HG03558 (cell line): Measurements from ENCODE around the gene NUP58.

Experiments
- ATAC-seq: cut with Tn5 transposase; IDR thresholded peaks from one replicate; pipeline ENCODE4 v1.9.1; 2021; ENCODE audit warnings: moderate number of reproducible peaks; ENCODE audit not compliant: unreplicated experiment; ENCODE audit errors: extremely low read depth

Gene NUP58

GRCh38 chr13:25301347-25302113, at the start of gene NUP58:
Gene NUP58, plus strand, starts transcription at chr13:25301625. Its CDS starts 149 bp downstream, at chr13:25301774.
- peak; percentile 97 for ATAC-seq

GRCh38 chr13:25252225-25252624, 49.2 kb upstream of the NUP58 start:
- ATAC-seq, result no peak

GRCh38 chr13:25252752-25253151, 48.7 kb upstream of the NUP58 start:
- ATAC-seq, result no peak

GRCh38 chr13:25253702-25254101, 47.7 kb upstream of the NUP58 start:
- ATAC-seq, result no peak

- no peak for ATAC-seq
Observed at GRCh38 chr13:25262261-25262660, 39.2 kb upstream of the NUP58 start.

- ATAC-seq, result no peak
Observed at GRCh38 chr13:25266706-25267105, 34.7 kb upstream of the NUP58 start.

GRCh38 chr13:25267715-25268114, 33.7 kb upstream of the NUP58 start:
- no peak for ATAC-seq

GRCh38 chr13:25268561-25268960, 32.9 kb upstream of the NUP58 start:
- no peak for ATAC-seq

- no peak for ATAC-seq
Observed at GRCh38 chr13:25276748-25277147, 24.7 kb upstream of the NUP58 start.

GRCh38 chr13:25280396-25280795, 21.0 kb upstream of the NUP58 start:
- no peak for ATAC-seq

- ATAC-seq, result peak; percentile 55
Observed at GRCh38 chr13:25281193-25281934, 20.1 kb upstream of the NUP58 start.

- peak; percentile 31 for ATAC-seq
Observed at GRCh38 chr13:25281935-25282332, 19.5 kb upstream of the NUP58 start.

GRCh38 chr13:25286308-25286968, 15.0 kb upstream of the NUP58 start:
- ATAC-seq, result no peak

GRCh38 chr13:25286969-25287961, 14.2 kb upstream of the NUP58 start, which contains the start of gene MTMR6:
Gene MTMR6, minus strand, starts transcription at chr13:25287488. Its CDS starts 241 bp downstream, at chr13:25287247.
- peak; percentile 93 for ATAC-seq

- ATAC-seq, result no peak
Observed at GRCh38 chr13:25288966-25289365, 12.5 kb upstream of the NUP58 start.

GRCh38 chr13:25291691-25292090, 9.7 kb upstream of the NUP58 start:
- no peak for ATAC-seq

GRCh38 chr13:25292301-25292700, 9.1 kb upstream of the NUP58 start:
- ATAC-seq, result no peak

GRCh38 chr13:25295228-25295627, 6.2 kb upstream of the NUP58 start:
- ATAC-seq, result no peak

- ATAC-seq, result no peak
Observed at GRCh38 chr13:25295701-25296100, 5.7 kb upstream of the NUP58 start.

- no peak for ATAC-seq
Observed at GRCh38 chr13:25300861-25301346, 521 bp upstream of the NUP58 start.
